Measurements from ENCODE around the gene ARPIN.

DNA sequence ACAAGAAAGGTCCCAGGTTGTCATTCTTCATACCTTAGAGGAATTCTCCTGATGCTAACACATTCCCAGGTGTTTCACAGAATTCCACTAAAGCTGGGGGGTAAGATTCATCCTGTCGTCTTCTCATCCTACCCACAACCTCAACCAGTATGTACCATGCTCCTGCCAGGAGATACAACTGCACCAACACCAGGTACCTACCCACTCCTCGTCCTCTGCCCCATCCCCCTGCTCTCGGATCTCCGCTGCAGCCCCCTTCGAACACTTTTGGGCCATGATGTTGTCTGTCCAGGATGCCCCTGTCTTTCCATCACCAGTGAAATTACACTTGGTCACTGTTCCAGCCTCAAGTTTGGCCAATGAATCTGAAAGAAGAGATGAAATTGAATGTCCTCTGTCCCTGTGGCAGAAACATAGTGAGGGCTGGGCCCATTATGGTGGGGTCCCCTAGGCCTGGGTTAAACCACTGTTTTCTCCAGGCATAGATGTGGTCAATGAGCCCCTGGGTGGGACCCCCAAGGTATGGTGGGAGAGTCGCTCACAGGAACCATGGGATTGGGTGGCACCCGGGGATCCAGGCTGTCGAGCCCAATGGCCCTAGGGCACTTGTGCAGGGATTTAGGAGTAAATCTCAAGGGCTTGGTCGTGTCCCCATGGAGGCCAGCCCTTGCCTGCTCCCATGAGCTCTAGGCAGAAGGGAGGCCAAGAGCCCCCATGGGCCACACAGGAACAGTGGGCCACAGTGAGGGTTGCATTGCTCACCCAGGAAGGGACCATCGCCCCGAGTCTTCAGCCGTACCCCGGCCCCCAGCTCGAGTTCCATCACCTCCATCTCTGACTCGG is 9.5 kb downstream of the ARPIN start:
- TF ChIP-seq, protein P1, sequence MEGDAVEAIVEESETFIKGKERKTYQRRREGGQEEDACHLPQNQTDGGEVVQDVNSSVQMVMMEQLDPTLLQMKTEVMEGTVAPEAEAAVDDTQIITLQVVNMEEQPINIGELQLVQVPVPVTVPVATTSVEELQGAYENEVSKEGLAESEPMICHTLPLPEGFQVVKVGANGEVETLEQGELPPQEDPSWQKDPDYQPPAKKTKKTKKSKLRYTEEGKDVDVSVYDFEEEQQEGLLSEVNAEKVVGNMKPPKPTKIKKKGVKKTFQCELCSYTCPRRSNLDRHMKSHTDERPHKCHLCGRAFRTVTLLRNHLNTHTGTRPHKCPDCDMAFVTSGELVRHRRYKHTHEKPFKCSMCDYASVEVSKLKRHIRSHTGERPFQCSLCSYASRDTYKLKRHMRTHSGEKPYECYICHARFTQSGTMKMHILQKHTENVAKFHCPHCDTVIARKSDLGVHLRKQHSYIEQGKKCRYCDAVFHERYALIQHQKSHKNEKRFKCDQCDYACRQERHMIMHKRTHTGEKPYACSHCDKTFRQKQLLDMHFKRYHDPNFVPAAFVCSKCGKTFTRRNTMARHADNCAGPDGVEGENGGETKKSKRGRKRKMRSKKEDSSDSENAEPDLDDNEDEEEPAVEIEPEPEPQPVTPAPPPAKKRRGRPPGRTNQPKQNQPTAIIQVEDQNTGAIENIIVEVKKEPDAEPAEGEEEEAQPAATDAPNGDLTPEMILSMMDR (IDR thresholded peaks at IDR 0.05), result no peak
- TF ChIP-seq ZFX (IDR thresholded peaks at IDR 0.05; ENCODE audit: borderline replicate concordance), result no peak
